Measurements from ENCODE around the gene TMEM140. TPM values are rescaled to one million over a fixed set of nuclear protein-coding genes. Genes with fewer than 3 reads are reported as not detected.
A peak's percentile ranks its signal among the peaks of the same experiment; 100 is the strongest.
"Not testable (repeated sequence)": the region's sequence is repeated elsewhere in the genome, so short reads cannot be mapped to it uniquely, and the experiment has no call there.

TMEM140 gene
- total RNA-seq, 1 experiment from 2014 or later: 0.81 TPM

- in situ Hi-C loops (cut with HindIII; ENCODE audit: low pct_unique_long_range_greater_than_20kb, low sequenced_read_pairs): no loop called here
Measured at GRCh38 chr7:135169964-135170273, 22.0 kb downstream of the TMEM140 start.

DNA sequence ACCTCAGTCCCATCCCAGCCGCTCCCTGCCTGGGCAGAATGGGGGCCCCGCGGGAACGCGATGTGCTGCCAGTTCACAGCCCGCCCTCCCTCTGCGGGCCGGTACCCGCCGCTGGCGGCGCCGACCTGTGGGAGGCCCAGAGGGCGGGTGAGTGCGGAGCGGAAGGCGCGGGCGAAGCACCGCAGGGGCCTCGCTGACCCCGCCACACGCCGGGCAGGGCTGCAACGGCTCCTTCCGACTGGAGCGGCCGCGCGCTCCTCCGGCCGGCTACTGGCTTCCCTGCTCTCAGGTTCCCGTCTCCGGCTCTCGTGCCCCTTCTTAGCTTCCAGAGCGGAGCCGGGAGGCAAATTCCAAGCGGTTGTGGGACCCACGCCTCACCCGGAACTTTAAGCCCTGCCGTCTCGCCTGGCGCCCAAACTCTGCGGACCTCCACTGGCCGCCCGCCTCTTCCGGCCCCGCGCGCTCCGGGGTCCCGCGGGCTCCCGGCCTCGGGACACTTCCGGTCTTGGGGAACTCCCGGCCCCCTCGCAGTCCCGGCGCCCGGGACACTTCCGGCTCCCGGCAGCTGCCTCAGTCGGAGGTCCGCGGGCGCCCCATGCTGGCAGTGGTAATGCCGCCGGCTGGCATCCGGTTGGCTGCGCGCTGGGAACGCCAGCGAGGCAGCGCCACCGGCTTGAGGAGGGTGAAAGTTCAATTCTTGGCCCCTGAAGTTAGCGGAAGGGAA, 22.6 kb downstream of the TMEM140 start, which contains the start of gene CYREN:
TSS of gene CYREN (minus strand) at position 434 of the 724 bp plus-strand sequence. CDS start 1,785 bp downstream, outside the sequence.
- DNase-seq (ENCODE audit: low read depth): peak; percentile 97
- in situ Hi-C loops (cut with HindIII; ENCODE audit: low pct_unique_long_range_greater_than_20kb, low sequenced_read_pairs): no loop called here

More at GRCh38 chr7:135169964-135170273, 22.0 kb downstream of the TMEM140 start:
- DNase-seq (ENCODE audit: low read depth): no peak

GRCh38 chr7:135170998-135171481, 23.2 kb downstream of the TMEM140 start:
- in situ Hi-C loops (cut with HindIII; ENCODE audit: low pct_unique_long_range_greater_than_20kb, low sequenced_read_pairs); DNase-seq (ENCODE audit: low read depth): not testable (repeated sequence)

DNA sequence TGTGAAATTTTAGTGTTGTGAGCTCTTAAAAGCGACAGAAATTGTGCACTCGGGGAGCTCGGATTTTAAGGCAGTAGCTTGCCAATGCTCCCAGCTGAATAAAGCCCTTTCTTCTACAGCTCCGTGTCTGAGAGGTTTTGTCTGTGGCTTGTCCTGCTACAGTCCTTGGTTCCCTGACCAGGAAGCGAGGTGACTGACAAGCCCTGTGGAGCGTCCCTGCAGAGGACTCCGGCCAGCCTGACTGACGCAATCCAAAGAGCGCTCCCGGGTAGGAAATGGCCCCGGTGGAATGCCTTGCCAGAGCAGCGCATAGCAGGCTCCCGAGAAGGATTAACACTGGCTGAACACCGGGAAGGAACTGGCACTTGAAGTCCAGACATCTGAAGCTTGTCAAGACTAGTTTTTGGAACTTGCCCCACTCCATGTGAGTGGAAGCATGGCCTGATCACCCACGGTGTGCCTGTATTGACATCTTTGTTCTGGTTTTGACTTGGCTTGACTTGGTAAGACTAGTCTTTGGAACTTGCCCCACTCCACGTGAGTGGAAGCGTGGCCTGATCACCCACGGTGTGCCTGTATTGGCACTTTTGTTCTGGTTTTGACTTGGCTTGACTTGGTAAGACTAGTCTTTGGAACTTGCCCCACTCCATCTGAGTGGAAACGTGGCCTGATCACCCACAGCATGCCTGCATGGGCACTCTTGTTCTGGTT, 23.9 kb downstream of the TMEM140 start:
- in situ Hi-C loops (cut with HindIII; ENCODE audit: low pct_unique_long_range_greater_than_20kb, low sequenced_read_pairs): not testable (repeated sequence)
- peak; percentile 88 for DNase-seq (ENCODE audit: low read depth)

DNA sequence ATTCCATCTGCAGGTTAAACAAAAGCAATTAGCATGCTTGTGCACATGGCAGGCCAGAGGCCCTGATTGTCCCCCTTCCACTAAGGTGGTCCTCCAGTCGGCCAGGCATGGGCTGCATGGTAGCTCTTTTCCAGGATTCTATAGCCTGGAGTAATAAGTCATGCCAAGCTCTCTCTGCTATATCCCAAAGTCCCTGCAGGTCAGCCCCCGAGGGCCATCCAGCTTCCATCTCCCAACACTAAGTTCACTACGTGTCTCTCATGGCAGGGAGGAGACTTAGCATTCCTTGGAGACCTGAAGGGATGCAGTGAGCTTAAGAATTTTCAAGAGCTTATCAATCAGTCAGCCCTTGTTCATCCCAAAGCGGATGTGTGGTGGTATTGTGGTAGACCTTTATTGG, 26.0 kb downstream of the TMEM140 start:
- in situ Hi-C loops (cut with HindIII; ENCODE audit: low pct_unique_long_range_greater_than_20kb, low sequenced_read_pairs); DNase-seq (ENCODE audit: low read depth): not testable (repeated sequence)

DNA sequence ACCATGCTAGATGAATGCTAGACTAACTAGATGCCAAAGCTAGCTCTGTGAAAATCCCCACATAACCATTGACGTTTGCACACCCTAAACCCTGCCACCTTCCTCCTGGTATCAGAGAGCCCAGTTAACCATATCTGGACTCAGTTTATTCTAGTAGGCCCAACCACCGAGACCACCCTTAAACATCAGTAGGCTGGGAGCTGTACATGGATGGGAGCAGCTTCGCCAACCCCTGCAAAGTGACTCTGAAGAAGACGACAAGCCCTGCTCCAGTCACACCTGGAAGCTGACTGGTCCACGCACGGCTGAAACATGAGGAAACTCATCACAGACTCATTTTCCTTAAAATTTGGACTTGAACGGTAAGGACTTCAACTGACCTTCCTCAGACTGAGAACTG, 27.1 kb downstream of the TMEM140 start:
- in situ Hi-C loops (cut with HindIII; ENCODE audit: low pct_unique_long_range_greater_than_20kb, low sequenced_read_pairs): no loop called here
- DNase-seq (ENCODE audit: low read depth): no peak

- no peak for DNase-seq (ENCODE audit: low read depth)
- in situ Hi-C loops (cut with HindIII; ENCODE audit: low pct_unique_long_range_greater_than_20kb, low sequenced_read_pairs): no loop called here
Measured at GRCh38 chr7:135175931-135176330, 28.1 kb downstream of the TMEM140 start.

- no peak for DNase-seq (ENCODE audit: low read depth)
- in situ Hi-C loops (cut with HindIII; ENCODE audit: low pct_unique_long_range_greater_than_20kb, low sequenced_read_pairs): no loop called here
Measured at GRCh38 chr7:135177028-135177696, 29.3 kb downstream of the TMEM140 start.

DNA sequence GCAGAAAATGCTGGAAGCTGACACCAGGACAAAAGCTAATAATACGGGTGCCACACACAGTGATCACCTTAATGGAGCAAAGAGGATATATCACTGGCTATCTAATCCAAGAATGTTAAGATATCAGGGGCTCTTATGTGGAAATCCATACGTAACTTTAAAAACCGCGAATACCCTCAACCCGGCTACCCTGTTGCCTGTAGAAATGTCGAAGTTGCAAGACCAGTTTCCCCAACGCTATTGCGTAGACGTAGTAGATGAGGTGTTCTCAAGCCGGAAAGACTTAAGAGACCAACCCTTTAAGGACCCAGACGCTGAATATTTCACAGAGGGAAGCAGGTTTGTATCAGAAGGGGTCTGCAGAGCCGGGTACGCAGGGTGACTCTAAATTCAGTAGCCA, 30.5 kb downstream of the TMEM140 start:
- in situ Hi-C loops (cut with HindIII; ENCODE audit: low pct_unique_long_range_greater_than_20kb, low sequenced_read_pairs): no loop called here
- DNase-seq (ENCODE audit: low read depth): no peak

DNA sequence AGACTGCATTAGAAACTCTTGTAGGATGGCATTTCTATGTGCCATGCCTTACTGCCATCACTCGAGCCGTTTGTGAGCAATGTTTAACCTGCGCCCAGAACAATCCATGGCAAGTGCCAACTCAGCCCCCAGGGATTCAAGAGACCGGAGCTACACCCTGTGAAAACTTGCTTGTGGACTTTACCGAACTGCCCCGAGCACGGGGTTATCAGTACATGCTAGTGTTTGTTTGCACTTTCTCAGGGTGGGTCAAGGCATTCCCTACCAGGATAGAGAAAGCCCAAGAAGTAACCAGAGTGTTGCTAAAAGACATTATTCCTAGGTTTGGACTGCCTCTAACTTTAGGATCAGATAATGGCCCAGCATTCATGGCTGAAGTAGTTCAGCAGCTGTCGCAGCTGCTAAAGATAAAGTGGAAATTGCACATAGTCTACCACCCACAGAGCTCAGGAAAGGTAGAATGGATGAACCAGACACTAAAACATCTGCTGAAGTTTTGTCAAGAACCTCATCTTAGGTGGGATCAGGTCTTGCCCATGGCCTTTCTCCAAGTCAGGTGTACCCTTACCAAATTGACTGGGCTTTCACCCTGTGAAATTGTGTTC, 31.6 kb downstream of the TMEM140 start:
- no peak for DNase-seq (ENCODE audit: low read depth)
- in situ Hi-C loops (cut with HindIII; ENCODE audit: low pct_unique_long_range_greater_than_20kb, low sequenced_read_pairs): no loop called here

DNA sequence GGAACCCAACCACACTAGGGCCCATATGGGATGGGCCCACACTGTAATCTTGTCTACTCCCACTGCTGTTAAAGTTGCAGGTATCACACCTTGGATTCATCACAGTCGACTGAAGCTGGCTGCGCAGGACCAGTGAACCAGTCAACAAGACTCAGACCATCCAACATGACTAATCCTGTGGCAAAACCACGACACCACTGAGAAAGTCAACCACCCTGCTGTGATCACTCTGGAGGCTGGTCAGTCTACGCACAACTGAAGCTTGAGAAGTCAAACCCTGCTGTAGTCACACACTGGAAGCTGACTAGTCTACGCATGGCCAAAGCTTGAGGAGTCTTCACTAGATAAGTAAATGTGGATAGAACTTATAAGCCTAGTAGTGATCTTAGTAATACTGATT, 32.2 kb downstream of the TMEM140 start:
- no peak for DNase-seq (ENCODE audit: low read depth)
- in situ Hi-C loops (cut with HindIII; ENCODE audit: low pct_unique_long_range_greater_than_20kb, low sequenced_read_pairs): no loop called here

DNA sequence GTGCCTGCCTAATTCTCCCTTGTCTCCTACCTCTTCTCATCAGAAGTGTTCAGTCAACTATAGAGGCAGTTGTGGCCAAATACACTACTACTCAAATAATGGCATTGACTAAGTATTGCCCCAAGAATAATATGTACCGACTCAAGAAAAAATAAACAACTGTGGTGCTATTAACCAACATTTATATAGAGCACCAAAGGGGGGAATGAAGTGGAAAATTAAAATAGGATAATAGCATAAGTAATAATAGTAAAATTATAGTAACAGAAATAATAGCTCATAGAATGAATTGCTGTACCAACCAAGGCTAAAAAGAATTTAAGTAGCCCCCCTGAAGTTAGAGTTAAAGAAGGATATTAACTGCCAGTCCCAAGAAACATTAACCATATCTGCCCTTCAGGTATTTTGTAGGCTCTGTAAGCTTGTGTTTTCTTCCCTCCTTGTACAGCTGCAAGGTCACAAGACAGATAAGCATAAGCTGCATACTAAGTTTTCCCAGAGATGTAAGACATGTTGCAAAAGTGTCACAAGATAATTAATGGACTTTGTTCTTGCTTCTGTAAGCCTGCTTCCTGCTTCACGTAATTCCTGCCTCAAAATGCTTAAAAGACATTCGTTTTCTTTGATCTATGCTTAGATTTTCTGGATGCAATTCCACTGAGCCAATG, 33.5 kb downstream of the TMEM140 start:
- in situ Hi-C loops (cut with HindIII; ENCODE audit: low pct_unique_long_range_greater_than_20kb, low sequenced_read_pairs): no loop called here
- no peak for DNase-seq (ENCODE audit: low read depth)

DNA sequence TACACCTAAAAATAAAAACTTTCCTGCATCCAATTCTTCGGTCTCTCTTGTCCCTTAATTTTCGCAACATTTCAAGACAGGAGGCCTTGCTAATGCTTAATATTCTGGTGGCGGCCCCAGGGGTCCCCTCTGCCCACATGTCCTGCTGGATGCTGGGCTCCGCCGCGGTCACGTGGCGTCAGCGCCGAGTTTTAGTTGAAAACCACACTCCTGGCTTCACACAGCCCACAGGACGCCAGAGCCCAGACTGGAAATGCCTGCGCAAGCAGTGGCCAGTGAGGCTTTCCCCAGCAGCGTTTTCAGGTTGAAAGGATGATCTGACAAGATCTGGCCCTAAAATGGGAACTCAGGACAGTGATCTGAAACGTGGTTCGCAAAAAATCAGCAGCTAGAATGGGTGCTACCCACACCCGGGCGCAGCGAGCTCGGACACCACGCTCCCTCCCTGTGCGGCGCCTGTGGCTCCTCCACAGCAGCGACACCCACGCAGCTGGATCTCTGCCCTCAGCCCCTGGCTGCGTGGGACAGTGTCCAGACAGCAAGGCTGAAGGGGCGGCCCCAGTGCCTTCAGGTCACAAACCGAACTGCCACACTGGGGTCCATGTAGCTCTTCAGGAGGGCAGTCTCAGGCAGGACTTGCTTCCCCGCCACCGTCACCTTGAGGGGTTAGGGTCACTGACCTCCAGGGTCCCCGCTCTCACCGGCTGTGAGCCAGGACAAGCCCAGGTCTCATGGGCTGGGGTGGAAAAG, 34.2 kb downstream of the TMEM140 start:
- in situ Hi-C loops (cut with HindIII; ENCODE audit: low pct_unique_long_range_greater_than_20kb, low sequenced_read_pairs): no loop called here
- DNase-seq (ENCODE audit: low read depth): no peak

- in situ Hi-C loops (cut with HindIII; ENCODE audit: low pct_unique_long_range_greater_than_20kb, low sequenced_read_pairs): no loop called here
- DNase-seq (ENCODE audit: low read depth): no peak
Measured at GRCh38 chr7:135183478-135183877, 35.6 kb downstream of the TMEM140 start.

DNA sequence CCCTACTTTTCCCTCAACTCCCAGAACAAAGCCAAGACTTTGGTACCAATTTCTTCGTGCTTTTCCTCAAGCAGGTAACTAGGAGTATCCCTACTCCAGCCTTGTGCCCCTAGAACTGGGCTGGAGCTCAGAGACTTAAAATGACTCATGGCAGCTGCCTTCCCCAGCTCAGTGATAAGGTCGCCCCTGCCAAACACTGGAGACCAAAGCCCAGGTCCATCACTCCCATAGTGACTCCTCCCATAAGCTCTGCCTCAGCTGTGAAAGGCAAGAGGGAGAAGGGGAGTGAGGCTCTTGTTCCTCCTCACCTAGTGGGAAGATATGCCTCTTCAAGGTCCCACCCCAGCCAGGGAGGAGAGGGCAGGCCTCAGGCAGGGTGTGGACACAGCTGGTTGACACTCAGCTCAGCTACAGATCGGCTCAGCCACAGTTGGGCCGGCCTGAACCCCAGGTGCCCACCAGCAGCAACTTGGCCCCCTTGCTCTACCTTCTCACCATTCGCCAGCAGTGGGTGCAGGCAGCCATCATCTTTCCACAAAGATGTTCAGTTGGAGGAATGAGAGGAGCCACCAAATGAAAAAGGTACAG, 36.5 kb downstream of the TMEM140 start:
- in situ Hi-C loops (cut with HindIII; ENCODE audit: low pct_unique_long_range_greater_than_20kb, low sequenced_read_pairs): no loop called here
- no peak for DNase-seq (ENCODE audit: low read depth)

DNA sequence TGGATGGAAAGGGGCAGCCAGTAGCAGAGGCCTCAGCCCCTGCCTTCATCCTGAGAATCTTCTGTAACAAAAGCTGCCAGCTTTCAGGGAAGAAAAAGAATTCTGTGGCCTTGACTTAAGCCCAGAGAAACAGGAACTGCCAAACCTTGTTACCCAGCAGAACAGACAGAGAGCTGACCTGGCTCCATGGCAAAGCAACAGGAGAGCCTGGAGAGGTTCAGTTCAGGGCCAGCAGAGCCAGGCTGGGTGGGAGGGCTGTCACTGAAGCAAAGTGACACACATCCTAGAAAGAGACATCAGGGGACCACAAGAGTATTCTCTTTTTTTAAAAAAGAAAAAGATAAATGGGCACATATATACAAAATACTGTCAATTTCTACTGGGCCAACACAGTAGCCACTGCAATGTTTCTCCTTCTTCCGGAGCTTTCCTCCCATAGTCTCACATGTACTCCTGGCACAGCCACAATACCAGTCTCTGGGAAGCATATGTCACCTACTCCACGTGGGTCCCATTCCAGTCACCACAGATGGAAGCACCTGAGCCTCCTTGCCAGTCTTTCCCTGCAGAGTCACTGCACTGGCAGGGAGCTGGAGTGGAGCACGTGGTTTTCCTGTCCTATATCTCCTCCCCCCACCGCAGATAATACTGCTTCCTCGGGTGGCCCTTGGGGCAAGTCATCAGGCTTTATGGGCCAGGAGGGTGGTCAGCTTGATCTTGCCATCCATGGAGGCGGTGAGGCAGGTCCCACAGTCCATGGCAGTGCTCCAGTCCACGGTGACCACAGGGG, 37.8 kb downstream of the TMEM140 start:
- in situ Hi-C loops (cut with HindIII; ENCODE audit: low pct_unique_long_range_greater_than_20kb, low sequenced_read_pairs): no loop called here
- no peak for DNase-seq (ENCODE audit: low read depth)

- in situ Hi-C loops (cut with HindIII; ENCODE audit: low pct_unique_long_range_greater_than_20kb, low sequenced_read_pairs): no loop called here
- DNase-seq (ENCODE audit: low read depth): no peak
Measured at GRCh38 chr7:135186261-135186540, 38.3 kb downstream of the TMEM140 start.

Data from Caki2 (cell line).